Pancreas (tissue), 10 donors: Measurements from ENCODE around the gene SHD. TPM values are rescaled to one million over a fixed set of nuclear protein-coding genes. Genes with fewer than 3 reads are reported as not detected.
"Not testable (repeated sequence)": the region's sequence is repeated elsewhere in the genome, so short reads cannot be mapped to it uniquely, and the experiment has no call there.

Experiments used
- ATAC-seq, 4 donors: fragments of 200-7000 bp; cut with Tn5 transposase; one replicate each; pipeline versions ENCODE4 v1.8.0 to v1.9.1; 2020; ENCODE audit warnings: mild to moderate bottlenecking in 4 of 4, moderate library complexity in 4 of 4
- DNase-seq, 6 donors: peaks; one replicate each; pipeline ENCODE4 v3.0.0-alpha.2; 2020
- FAIRE-seq: peaks from 2 replicates; lab custom pipeline; 2012; peaks lifted over from hg19 to GRCh38; lab: Jason Lieb, UNC
- H3K27ac ChIP-seq, 4 donors: fragments of 200-600 bp; sonication (generic); 1 replicate in 3 of 4; 2 replicates in 1 of 4; pipeline versions ENCODE4 v1.5.0 to v1.8.0; 2020
- H3K27me3 ChIP-seq, 4 donors: fragments of 200-600 bp; one replicate each; pipeline ENCODE4 v1.8.0; 2021
- H3K36me3 ChIP-seq, 3 donors: fragments of 200-600 bp; sonication (generic) in 1 of 3; one replicate each; pipeline versions ENCODE4 v1.5.0 to v1.8.0; 2020 to 2021
- H3K4me1 ChIP-seq, 3 donors: fragments of 200-600 bp; one replicate each; pipeline ENCODE4 v1.8.0; 2021
- H3K4me3 ChIP-seq, 4 donors: fragments of 200-600 bp; sonication (generic) in 2 of 4; one replicate each; pipeline versions ENCODE4 v1.5.0 to v1.8.0; 2020 to 2021
- H3K9me3 ChIP-seq, 4 donors: fragments of 200-600 bp; one replicate each; pipeline ENCODE4 v1.8.0; 2021
- CTCF ChIP-seq, 4 donors: fragments of 200-600 bp; sonication (generic) in 3 of 4; IDR thresholded peaks; one replicate each; pipeline versions ENCODE4 v1.5.0 to v1.8.0; 2021; ENCODE audit warnings: antibody characterized with exemption in 4 of 4
- WGBS, 2 donors: extraction: QIAGEN DNeasy Blood & Tissue Kit; methylation state at CpG; one replicate each; pipeline ENCODE4 v1.1.7; 2013; 5-methylcytosine and 5-hydroxymethylcytosine counted together
- intact Hi-C, 3 donors: fragments of 100-400 bp; cut with DNase I; formaldehyde crosslinking; loops; one replicate each; pipeline versions ENCODE4 v1.11.1 to v1.14.2; 2022
- polyA plus RNA-seq, 2 donors: library from polyadenylated mRNA; stranded (reverse); fragments of 200-250 nt; gene quantifications; one replicate each; pipeline ENCODE4 v1.2.3, GENCODE V29; 2013
- total RNA-seq, 6 donors: library from RNA; stranded (reverse); fragmentation: NEBNext Ultra II Directional in 4 of 6; extraction: Animal tissue kit (Norgen Biotek cat#: 25700) in 4 of 6; gene quantifications; one replicate each; pipeline versions ENCODE4 v1.2.1 to v1.2.4, GENCODE V29; 2021 to 2023
- donor health status: healthy with polysubstance abuse.
- donor health status: DM: no; HTN: no; CAD: no; lungs with moderate emphysema.
- donor health status: DM: no; HTN: no; CAD: no.
- donor health status: control.
- donor health status: control.
- donor health status: Bipolar disorder and iron deficiency.
- donor health status: DM: yes; HTN: yes; CAD: no.
- donor health status: DM: no; HTN: no; CAD: no.
- donor health status: DM: no; HTN: no; CAD: no.
- donor health status: DM: yes; HTN: yes; CAD: no.

Gene SHD
- total RNA-seq (not detected), polyA plus RNA-seq (not detected)

- Histone ChIP-seq H3K36me3 (no peaks in the 10 kb centered on the region), H3K27me3 (no peaks in the 10 kb centered on the region), H3K4me3 (peak within 1 kb of the TSS in 2 of 4 donors; percentile 11 to 33), H3K27ac (no peak within 1 kb of the TSS), H3K9me3 (no peaks in the 10 kb centered on the region), H3K4me1 (peaks cover 0 to 6% (median 3%) of the 10 kb centered on the region in 3 donors)
- no peak for FAIRE-seq
- ATAC-seq: peak in 1 of 4 donors; percentile 30
- intact Hi-C loops: no loop called here
- WGBS, 2 donors: 4% methylated on average over 25 to 43 of the region's 44 CpGs
- no peak for DNase-seq
- no peak for TF ChIP-seq CTCF (IDR thresholded peaks at IDR 0.05)
These were observed at the start of gene SHD for GRCh38 chr19:4278419-4279266. Gene SHD, plus strand, starts transcription at chr19:4279266. Its CDS starts 798 bp downstream, at chr19:4280064.

GRCh38 chr19:4230237-4230636 lies 48.8 kb upstream of the SHD start:
- intact Hi-C loops, H3K27ac ChIP-seq, H3K4me3 ChIP-seq, H3K9me3 ChIP-seq, H3K36me3 ChIP-seq, H3K27me3 ChIP-seq, DNase-seq, FAIRE-seq, H3K4me1 ChIP-seq, ATAC-seq: not testable (repeated sequence)
- WGBS, 2 donors: 68 to 73% methylated on average over 6 of the region's 6 CpGs

- H3K9me3 ChIP-seq, H3K36me3 ChIP-seq, H3K27ac ChIP-seq, H3K4me3 ChIP-seq, FAIRE-seq, ATAC-seq, H3K4me1 ChIP-seq, H3K27me3 ChIP-seq, DNase-seq, intact Hi-C loops: not testable (repeated sequence)
- WGBS, 2 donors: 77 to 86% methylated on average over 6 of the region's 6 CpGs
These were observed 47.5 kb upstream of the SHD start for GRCh38 chr19:4231521-4231920.

- H3K27ac ChIP-seq, ATAC-seq, H3K4me3 ChIP-seq, intact Hi-C loops, H3K9me3 ChIP-seq, H3K36me3 ChIP-seq, H3K27me3 ChIP-seq, H3K4me1 ChIP-seq, DNase-seq, FAIRE-seq: not testable (repeated sequence)
- 70 to 77% methylated on average over 5 of the region's 5 CpGs for WGBS, 2 donors
These were observed 46.9 kb upstream of the SHD start for GRCh38 chr19:4232139-4232538.

GRCh38 chr19:4232614-4233281 lies 46.3 kb upstream of the SHD start:
- DNase-seq (peak in 1 of 6 donors; percentile 61), ATAC-seq (no peak), FAIRE-seq (no peak)
- WGBS, 2 donors: 25 to 34% methylated on average over 15 to 21 of the region's 21 CpGs
- no peak for TF ChIP-seq CTCF (IDR thresholded peaks at IDR 0.05)
- H3K9me3 ChIP-seq: no peaks in the 10 kb centered on the region
- H3K4me3 ChIP-seq: no peak overlapping the region
- H3K4me1 ChIP-seq: no peaks in the 10 kb centered on the region
- H3K27me3 ChIP-seq: no peaks in the 10 kb centered on the region
- no peak overlapping the region for H3K27ac ChIP-seq
- H3K36me3 ChIP-seq: no peaks in the 10 kb centered on the region
- intact Hi-C loops: no loop called here

GRCh38 chr19:4233282-4233853 lies 45.7 kb upstream of the SHD start:
- 32 to 44% methylated on average over 6 to 11 of the region's 11 CpGs for WGBS, 2 donors
- Histone ChIP-seq H3K9me3 (no peaks in the 10 kb centered on the region), H3K27ac (no peak overlapping the region), H3K4me1 (no peaks in the 10 kb centered on the region), H3K36me3 (no peaks in the 10 kb centered on the region), H3K27me3 (no peaks in the 10 kb centered on the region), H3K4me3 (no peak overlapping the region)
- TF ChIP-seq CTCF (IDR thresholded peaks at IDR 0.05): peak; percentile 26 to 43 (median 30)
- FAIRE-seq (no peak), ATAC-seq (peak in 3 of 4 donors; percentile 49 to 72 (median 61)), DNase-seq (peak in 4 of 6 donors; percentile 35 to 81 (median 60))
- intact Hi-C loops: no loop called here
